ENCODE results near the gene PRDX5. TPM values are rescaled to one million over a fixed set of nuclear protein-coding genes. Genes with fewer than 3 reads are reported as not detected.
A peak's percentile ranks its signal among the peaks of the same experiment; 100 is the strongest.

PRDX5 gene
- total RNA-seq, 1 donor from 2014 or later: 73.6 TPM

GRCh38 chr11:64362339-64362738 lies 44.4 kb downstream of the PRDX5 start:
- CTCF ChIA-PET: no interaction called here
- intact Hi-C loops (cut with micrococcal nuclease): loop anchor here (5.0 kb wide), 1 partner anchor 290 kb away; no protein-coding TSS in a partner anchor
- no peak for TF ChIP-seq CTCF (IDR thresholded peaks at IDR 0.05)
- DNase-seq: no peak
- ATAC-seq (ENCODE audit: low read depth): no peak
- POLR2A ChIA-PET: no interaction called here
- Mint-ChIP-seq H3K4me1 (peaks cover 41% of the 10 kb centered on the region), H3K27ac (peak overlapping the region; percentile 8), H3K27me3 (no peaks in the 10 kb centered on the region), H3K9me3 (no peaks in the 10 kb centered on the region), H3K36me3 (ENCODE audit: low read depth) (peaks cover 52% of the 10 kb centered on the region), H3K4me3 (no peak overlapping the region)

DNA sequence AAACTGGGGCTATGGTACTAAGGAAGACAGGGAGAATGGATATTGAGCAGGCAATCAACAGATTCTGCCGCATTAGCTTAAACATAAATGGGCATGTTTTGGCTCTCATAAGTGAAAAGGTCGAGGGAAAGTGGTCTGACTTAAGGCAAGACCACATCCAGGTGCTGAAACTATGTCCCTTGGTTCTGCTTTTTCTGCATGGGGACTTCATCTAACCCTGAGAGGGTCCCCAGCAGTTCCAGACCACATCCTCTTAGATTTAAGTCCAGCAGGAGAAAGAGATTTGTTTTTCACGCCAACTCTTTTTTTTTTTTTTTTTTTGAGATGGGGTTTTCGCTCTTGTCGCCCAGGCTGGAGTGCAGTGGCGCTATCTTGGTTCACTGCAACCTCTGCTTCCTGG lies 46.5 kb downstream of the PRDX5 start:
- ChIA-PET POLR2A (interaction anchor here (0.7 kb wide), 1 partner anchor 239 kb away, joined by 3 read pairs; no protein-coding TSS in a partner anchor), CTCF (interaction anchor here (1.3 kb wide), 1 partner anchor 9 kb away, joined by 3 read pairs; no protein-coding TSS in a partner anchor)
- Mint-ChIP-seq H3K27ac (peak overlapping the region; percentile 67), H3K4me3 (no peak overlapping the region), H3K9me3 (no peaks in the 10 kb centered on the region), H3K36me3 (ENCODE audit: low read depth) (peaks cover 63% of the 10 kb centered on the region), H3K4me1 (peaks cover 28% of the 10 kb centered on the region), H3K27me3 (no peaks in the 10 kb centered on the region)
- ATAC-seq (ENCODE audit: low read depth): no peak
- no peak for DNase-seq
- intact Hi-C loops (cut with micrococcal nuclease): loop anchor here (5.0 kb wide), 1 partner anchor 288 kb away; no protein-coding TSS in a partner anchor
- TF ChIP-seq CTCF (IDR thresholded peaks at IDR 0.05): no peak

- Mint-ChIP-seq H3K27me3 (no peaks in the 10 kb centered on the region), H3K4me3 (no peak overlapping the region), H3K36me3 (ENCODE audit: low read depth) (peaks cover 66% of the 10 kb centered on the region), H3K27ac (no peak overlapping the region), H3K4me1 (peaks cover 24% of the 10 kb centered on the region), H3K9me3 (no peaks in the 10 kb centered on the region)
- TF ChIP-seq CTCF (IDR thresholded peaks at IDR 0.05): no peak
- ChIA-PET CTCF (no interaction called here), POLR2A (interaction anchor here (0.6 kb wide), 1 partner anchor 360 kb away, joined by 4 read pairs; no protein-coding TSS in a partner anchor)
- intact Hi-C loops (cut with micrococcal nuclease): loop anchor here (5.0 kb wide), 1 partner anchor 287 kb away; no protein-coding TSS in a partner anchor
- DNase-seq (no peak), ATAC-seq (ENCODE audit: low read depth) (no peak)
These were observed 47.0 kb downstream of the PRDX5 start for GRCh38 chr11:64364911-64365310.

DNA sequence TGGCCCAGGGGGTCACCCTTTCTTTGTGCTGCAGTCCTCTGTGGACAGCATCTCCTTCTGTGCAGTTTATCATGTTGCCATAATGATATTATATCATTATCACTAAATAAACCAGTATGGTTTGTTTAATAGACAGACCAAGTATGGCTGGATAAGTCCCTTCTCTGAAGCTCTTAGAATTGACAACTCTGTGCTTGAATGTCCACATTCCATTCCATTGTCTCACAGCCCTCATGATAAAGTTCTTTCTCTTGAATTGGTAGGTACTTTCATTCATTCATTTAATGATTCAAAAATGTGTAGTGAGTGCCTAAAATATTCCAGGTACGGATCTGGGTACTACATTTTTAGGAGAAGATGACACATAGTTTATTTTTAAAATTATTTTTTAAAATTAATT lies 48.8 kb downstream of the PRDX5 start:
- Mint-ChIP-seq H3K4me3 (no peak overlapping the region), H3K36me3 (ENCODE audit: low read depth) (peaks cover 71% of the 10 kb centered on the region), H3K9me3 (no peaks in the 10 kb centered on the region), H3K4me1 (peaks cover 10% of the 10 kb centered on the region), H3K27ac (no peak overlapping the region), H3K27me3 (no peaks in the 10 kb centered on the region)
- DNase-seq (no peak), ATAC-seq (ENCODE audit: low read depth) (no peak)
- POLR2A ChIA-PET: interaction anchor here (1.0 kb wide), 1 partner anchor 10 kb away, joined by 3 read pairs; no protein-coding TSS in a partner anchor
- intact Hi-C loops (cut with micrococcal nuclease): no loop called here
- CTCF ChIA-PET: no interaction called here
- TF ChIP-seq CTCF (IDR thresholded peaks at IDR 0.05): no peak

- Mint-ChIP-seq H3K36me3 (ENCODE audit: low read depth) (peaks cover 58% of the 10 kb centered on the region), H3K27me3 (no peaks in the 10 kb centered on the region), H3K4me1 (peaks cover 5% of the 10 kb centered on the region), H3K4me3 (no peak overlapping the region), H3K9me3 (no peaks in the 10 kb centered on the region), H3K27ac (no peak overlapping the region)
- intact Hi-C loops (cut with micrococcal nuclease): no loop called here
- DNase-seq: no peak
- ChIA-PET POLR2A (no interaction called here), CTCF (no interaction called here)
- no peak for TF ChIP-seq CTCF (IDR thresholded peaks at IDR 0.05)
- ATAC-seq (ENCODE audit: low read depth): no peak
These were observed 50.2 kb downstream of the PRDX5 start for GRCh38 chr11:64367931-64368672.
